ENCODE measurements around the gene TPRG1L. TPM values are rescaled to one million over a fixed set of nuclear protein-coding genes. Genes with fewer than 3 reads are reported as not detected.

Gene TPRG1L
- total RNA-seq, 3 donors from 2014 or later (not counting 1 experiment from before 2014, with no cell fraction given), result 36.2 to 46.7 (median 37.9) TPM

DNA sequence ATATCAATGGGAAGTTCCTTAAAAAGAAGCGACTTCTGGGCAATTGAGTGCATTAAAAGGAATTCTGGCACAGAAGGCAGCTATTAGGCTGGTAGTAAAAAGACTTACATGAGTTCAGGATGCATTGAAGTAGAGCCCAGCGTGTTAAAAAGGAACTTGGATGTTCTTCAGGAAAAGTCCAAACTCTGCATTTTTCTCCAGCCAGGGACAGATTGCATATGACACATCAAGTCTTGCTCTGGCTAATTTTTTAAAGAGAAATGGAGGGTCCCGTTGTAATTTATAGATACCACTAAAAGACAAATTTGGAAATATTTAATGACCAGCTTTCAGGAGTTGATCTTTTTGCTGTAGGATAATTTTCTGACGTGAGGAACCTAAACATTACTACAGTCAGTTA is 1.2 kb downstream of the TPRG1L start:
- H3K36me3 Mint-ChIP-seq, result no peaks in the 10 kb centered on the region
- peaks cover 24% of the 10 kb centered on the region for H3K4me1 ChIP-seq (ENCODE audit: control insufficient read depth, insufficient read depth, low read length)
- peak overlapping the region; percentile 94 to 99 for H3K27ac Mint-ChIP-seq
- H3K4me3 Mint-ChIP-seq, result peak overlapping the region; percentile 99
- H3K9me3 ChIP-seq (ENCODE audit: control insufficient read depth, insufficient read depth, low read length), result no peaks in the 10 kb centered on the region
- no peak overlapping the region for H3K4me3 ChIP-seq (ENCODE audit: low read length)
- no peak for ATAC-seq
- no peak for TF ChIP-seq CTCF (IDR thresholded peaks at IDR 0.05)
- H3K27me3 ChIP-seq (ENCODE audit: control insufficient read depth, insufficient read depth, low read length), result no peaks in the 10 kb centered on the region
- no peaks in the 10 kb centered on the region for H3K9me3 Mint-ChIP-seq
- WGBS (ENCODE audit: insufficient coverage), result 100% methylated on average over 2 of the region's 4 CpGs
- intact Hi-C loops (cut with micrococcal nuclease), result no loop called here
- DNase-seq, result no peak
- H3K4me1 Mint-ChIP-seq, result peaks cover 37 to 42% of the 10 kb centered on the region in 2 donors
- H3K36me3 ChIP-seq (ENCODE audit: control insufficient read depth, insufficient read depth, low read length), result peaks cover 19% of the 10 kb centered on the region
- no peak overlapping the region for H3K27ac ChIP-seq (ENCODE audit: low read length)
- H3K27me3 Mint-ChIP-seq (ENCODE audit: low read depth in 2 of 2), result no peaks in the 10 kb centered on the region

DNA sequence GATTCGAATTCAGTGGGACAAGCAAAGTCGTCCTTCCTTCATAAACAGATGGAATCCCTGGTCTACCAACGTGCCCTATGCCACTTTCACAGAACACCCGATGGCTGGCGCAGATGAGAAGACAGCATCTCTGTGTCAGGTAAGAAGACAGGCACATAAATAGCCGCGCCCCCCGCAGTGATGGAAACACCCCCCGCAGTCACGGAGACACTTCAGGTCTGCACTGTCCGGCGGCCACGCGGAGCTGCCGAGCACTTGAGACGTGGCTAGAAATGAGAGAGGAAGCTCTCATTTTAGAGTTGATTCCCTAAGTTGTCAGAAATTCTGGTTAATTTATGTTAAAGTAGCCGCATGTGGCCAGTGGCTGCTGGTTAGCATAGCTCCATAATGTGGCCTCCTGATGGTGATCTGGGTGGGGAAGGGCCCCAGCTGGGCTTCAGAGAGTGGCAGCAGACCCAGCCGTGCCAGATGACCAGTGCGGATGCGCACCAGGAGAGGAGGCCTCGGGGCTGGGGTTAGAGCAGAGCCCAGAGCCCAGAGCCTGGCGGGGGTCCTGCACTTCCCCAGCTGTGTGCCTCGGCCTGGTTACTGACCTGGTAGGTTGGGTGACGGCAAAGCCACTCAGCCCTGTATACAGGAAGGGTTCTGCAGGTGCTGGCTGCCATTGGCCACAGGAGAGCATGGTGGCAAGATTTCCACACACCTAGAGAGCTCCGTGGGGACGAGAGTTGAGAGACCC is 2.9 kb downstream of the TPRG1L start:
- no peaks in the 10 kb centered on the region for H3K9me3 ChIP-seq (ENCODE audit: control insufficient read depth, insufficient read depth, low read length)
- H3K27me3 Mint-ChIP-seq (ENCODE audit: low read depth in 2 of 2), result no peaks in the 10 kb centered on the region
- no peak overlapping the region for H3K27ac ChIP-seq (ENCODE audit: low read length)
- peaks cover 21% of the 10 kb centered on the region for H3K4me1 ChIP-seq (ENCODE audit: control insufficient read depth, insufficient read depth, low read length)
- H3K4me3 Mint-ChIP-seq, result no peak overlapping the region
- no peak overlapping the region for H3K4me3 ChIP-seq (ENCODE audit: low read length)
- no peaks in the 10 kb centered on the region for H3K27me3 ChIP-seq (ENCODE audit: control insufficient read depth, insufficient read depth, low read length)
- H3K36me3 Mint-ChIP-seq, result no peaks in the 10 kb centered on the region
- peaks cover 26% of the 10 kb centered on the region for H3K36me3 ChIP-seq (ENCODE audit: control insufficient read depth, insufficient read depth, low read length)
- no peak overlapping the region for H3K27ac Mint-ChIP-seq
- DNase-seq (no peak), ATAC-seq (no peak)
- 94% methylated on average over 26 of the region's 26 CpGs for whole genome bisulfite sequencing (ENCODE audit: insufficient coverage)
- H3K9me3 Mint-ChIP-seq, result no peaks in the 10 kb centered on the region
- intact Hi-C loops (cut with micrococcal nuclease), result no loop called here
- peaks cover 29 to 31% of the 10 kb centered on the region in 2 donors for H3K4me1 Mint-ChIP-seq
- TF ChIP-seq CTCF (IDR thresholded peaks at IDR 0.05), result no peak

DNA sequence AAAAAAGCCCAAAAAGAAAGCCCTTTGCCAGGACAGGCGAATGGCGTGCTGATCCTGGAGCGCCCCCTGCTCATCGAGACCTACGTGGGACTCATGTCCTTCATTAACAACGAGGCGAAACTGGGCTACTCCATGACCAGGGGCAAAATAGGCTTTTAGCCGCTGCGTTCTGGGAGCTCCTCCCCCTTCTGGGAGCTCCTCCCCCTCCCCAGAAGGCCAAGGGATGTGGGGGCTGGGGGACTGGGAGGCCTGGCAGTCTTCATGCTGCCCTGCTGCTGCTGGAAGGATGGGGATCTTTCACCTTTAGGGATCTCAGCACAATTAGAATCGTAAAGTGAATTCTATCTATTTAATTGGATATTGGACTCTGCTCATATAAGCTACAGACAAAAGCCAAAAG is 3.6 kb downstream of the TPRG1L start:
- intact Hi-C loops (cut with micrococcal nuclease), result no loop called here
- Histone ChIP-seq H3K9me3 (ENCODE audit: control insufficient read depth, insufficient read depth, low read length) (no peaks in the 10 kb centered on the region), H3K27me3 (ENCODE audit: control insufficient read depth, insufficient read depth, low read length) (no peaks in the 10 kb centered on the region), H3K4me3 (ENCODE audit: low read length) (no peak overlapping the region), H3K36me3 (ENCODE audit: control insufficient read depth, insufficient read depth, low read length) (peaks cover 26% of the 10 kb centered on the region), H3K27ac (ENCODE audit: low read length) (no peak overlapping the region), H3K4me1 (ENCODE audit: control insufficient read depth, insufficient read depth, low read length) (peaks cover 14% of the 10 kb centered on the region)
- H3K4me3 Mint-ChIP-seq, result peak overlapping the region; percentile 17
- H3K9me3 Mint-ChIP-seq, result no peaks in the 10 kb centered on the region
- H3K4me1 Mint-ChIP-seq, result peaks cover 22 to 23% of the 10 kb centered on the region in 2 donors
- TF ChIP-seq CTCF (IDR thresholded peaks at IDR 0.05), result no peak
- no peaks in the 10 kb centered on the region for H3K27me3 Mint-ChIP-seq (ENCODE audit: low read depth in 2 of 2)
- DNase-seq, result no peak
- H3K36me3 Mint-ChIP-seq, result no peaks in the 10 kb centered on the region
- no peak for ATAC-seq
- 95% methylated on average over 10 of the region's 10 CpGs for WGBS (ENCODE audit: insufficient coverage)
- no peak overlapping the region for H3K27ac Mint-ChIP-seq

All from natural killer cell (primary cell).